Hepatic stellate cell (primary cell): ENCODE data around the gene NOTCH1.
"Not testable (repeated sequence)": the region's sequence is repeated elsewhere in the genome, so short reads cannot be mapped to it uniquely, and the experiment has no call there.

Experiments used
- DNase-seq: peaks from one replicate; pipeline ENCODE4 v3.0.0; 2011; ENCODE audit warnings: low spot score

Gene NOTCH1

GRCh38 chr9:136545965-136546696, at the start of gene NOTCH1:
Gene NOTCH1, minus strand, starts transcription at chr9:136546048. Its CDS starts 262 bp downstream, at chr9:136545786.
- DNase-seq = peak; percentile 95

GRCh38 chr9:136594492-136594891, 48.6 kb upstream of the NOTCH1 start:
- no peak for DNase-seq

- DNase-seq = no peak
These were observed 47.7 kb upstream of the NOTCH1 start for GRCh38 chr9:136593581-136593980.

GRCh38 chr9:136592666-136593065, 46.8 kb upstream of the NOTCH1 start:
- DNase-seq = no peak

GRCh38 chr9:136590821-136591752, 45.2 kb upstream of the NOTCH1 start:
- no peak for DNase-seq

GRCh38 chr9:136589766-136590763, 44.2 kb upstream of the NOTCH1 start:
- no peak for DNase-seq

GRCh38 chr9:136588663-136589464, 43.0 kb upstream of the NOTCH1 start:
- no peak for DNase-seq

- no peak for DNase-seq
These were observed 42.3 kb upstream of the NOTCH1 start for GRCh38 chr9:136587944-136588662.

- DNase-seq = peak; percentile 63
These were observed 41.5 kb upstream of the NOTCH1 start for GRCh38 chr9:136587145-136587943.

- no peak for DNase-seq
These were observed 40.6 kb upstream of the NOTCH1 start for GRCh38 chr9:136586391-136586953.

GRCh38 chr9:136585531-136586120, 39.8 kb upstream of the NOTCH1 start:
- no peak for DNase-seq

- no peak for DNase-seq
These were observed 39.1 kb upstream of the NOTCH1 start for GRCh38 chr9:136584934-136585333.

GRCh38 chr9:136584401-136584932, 38.6 kb upstream of the NOTCH1 start:
- no peak for DNase-seq

- no peak for DNase-seq
These were observed 37.3 kb upstream of the NOTCH1 start for GRCh38 chr9:136582977-136583735.

GRCh38 chr9:136581614-136582447, 36.0 kb upstream of the NOTCH1 start:
- DNase-seq = no peak

- not testable (repeated sequence) for DNase-seq
These were observed 33.9 kb upstream of the NOTCH1 start for GRCh38 chr9:136579650-136580219.
